OCI-LY1 (cell line): Measurements from ENCODE around the gene BIN1.

Source experiments
- EZH2 ChIP-seq: fragments of 200-600 bp; sonication (generic), shearing (Covaris generic); IDR thresholded peaks from 2 replicates; pipeline ENCODE4 v1.8.0; 2017; ENCODE audit warnings: borderline replicate concordance, mixed run types, mild to moderate bottlenecking, antibody characterized with exemption, low read length, moderate library complexity, mixed read lengths
- TF ChIP-seq, protein P1 (sequence below): fragments of 200-600 bp; sonication (generic), shearing (Covaris generic); IDR thresholded peaks from 2 replicates; pipeline ENCODE4 v1.5.1; 2017; ENCODE audit warnings: mild to moderate bottlenecking, antibody characterized with exemption, low read length, moderate library complexity, mixed read lengths

DNA sequence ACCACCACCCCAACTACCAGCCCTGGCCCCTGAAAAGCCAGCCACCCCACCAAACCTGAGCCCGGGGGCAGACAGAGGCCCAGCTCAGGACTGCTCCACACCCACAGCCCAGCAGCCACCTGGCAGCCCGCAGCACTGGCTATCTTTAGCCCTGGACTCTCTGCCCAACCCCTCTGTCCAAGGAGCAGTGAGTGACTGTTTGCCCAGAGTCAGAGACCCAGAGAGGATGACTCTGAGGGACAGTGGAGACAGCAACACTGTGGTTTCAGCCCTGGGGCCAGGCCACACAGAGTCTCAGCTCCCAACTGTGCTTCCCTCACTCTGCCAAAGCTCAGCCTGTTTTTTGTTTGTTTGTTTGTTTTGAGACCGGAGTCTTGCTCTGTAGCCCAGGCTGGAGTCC, 32.6 kb downstream of the BIN1 start:
- TF ChIP-seq, protein P1, sequence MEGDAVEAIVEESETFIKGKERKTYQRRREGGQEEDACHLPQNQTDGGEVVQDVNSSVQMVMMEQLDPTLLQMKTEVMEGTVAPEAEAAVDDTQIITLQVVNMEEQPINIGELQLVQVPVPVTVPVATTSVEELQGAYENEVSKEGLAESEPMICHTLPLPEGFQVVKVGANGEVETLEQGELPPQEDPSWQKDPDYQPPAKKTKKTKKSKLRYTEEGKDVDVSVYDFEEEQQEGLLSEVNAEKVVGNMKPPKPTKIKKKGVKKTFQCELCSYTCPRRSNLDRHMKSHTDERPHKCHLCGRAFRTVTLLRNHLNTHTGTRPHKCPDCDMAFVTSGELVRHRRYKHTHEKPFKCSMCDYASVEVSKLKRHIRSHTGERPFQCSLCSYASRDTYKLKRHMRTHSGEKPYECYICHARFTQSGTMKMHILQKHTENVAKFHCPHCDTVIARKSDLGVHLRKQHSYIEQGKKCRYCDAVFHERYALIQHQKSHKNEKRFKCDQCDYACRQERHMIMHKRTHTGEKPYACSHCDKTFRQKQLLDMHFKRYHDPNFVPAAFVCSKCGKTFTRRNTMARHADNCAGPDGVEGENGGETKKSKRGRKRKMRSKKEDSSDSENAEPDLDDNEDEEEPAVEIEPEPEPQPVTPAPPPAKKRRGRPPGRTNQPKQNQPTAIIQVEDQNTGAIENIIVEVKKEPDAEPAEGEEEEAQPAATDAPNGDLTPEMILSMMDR, result no peak
- no peak for TF ChIP-seq EZH2
